HG02981 (cell line): Measurements from ENCODE around the gene MEF2B.
"Not testable (repeated sequence)": the region's sequence is repeated elsewhere in the genome, so short reads cannot be mapped to it uniquely, and the experiment has no call there.

Experiments used
- ATAC-seq: cut with Tn5 transposase; IDR thresholded peaks from one replicate; pipeline ENCODE4 v1.9.1; 2021; ENCODE audit warnings: mild to moderate bottlenecking, moderate library complexity; ENCODE audit not compliant: unreplicated experiment

MEF2B gene

GRCh38 chr19:19157808-19158207, 12.3 kb downstream of the MEF2B start:
- no peak for ATAC-seq

GRCh38 chr19:19155495-19156219, 14.4 kb downstream of the MEF2B start:
- peak; percentile 58 for ATAC-seq

- ATAC-seq, result no peak
These were observed 15.1 kb downstream of the MEF2B start for GRCh38 chr19:19154768-19155494.

GRCh38 chr19:19152668-19153384, 17.2 kb downstream of the MEF2B start:
- no peak for ATAC-seq

- no peak for ATAC-seq
These were observed 18.6 kb downstream of the MEF2B start for GRCh38 chr19:19151418-19151817.

- ATAC-seq, result no peak
These were observed 20.6 kb downstream of the MEF2B start for GRCh38 chr19:19149435-19149834.

- ATAC-seq, result not testable (repeated sequence)
These were observed 21.6 kb downstream of the MEF2B start for GRCh38 chr19:19148504-19148903.

- ATAC-seq, result no peak
These were observed 22.7 kb downstream of the MEF2B start for GRCh38 chr19:19147344-19147743.

- ATAC-seq, result no peak
These were observed 23.2 kb downstream of the MEF2B start for GRCh38 chr19:19146865-19147264.

- ATAC-seq, result no peak
These were observed 24.1 kb downstream of the MEF2B start for GRCh38 chr19:19145684-19146608.

- ATAC-seq, result no peak
These were observed 24.8 kb downstream of the MEF2B start for GRCh38 chr19:19145281-19145680.

GRCh38 chr19:19142347-19142746, 27.7 kb downstream of the MEF2B start:
- no peak for ATAC-seq

GRCh38 chr19:19140476-19140875, 29.6 kb downstream of the MEF2B start:
- no peak for ATAC-seq

- ATAC-seq, result no peak
These were observed 30.2 kb downstream of the MEF2B start for GRCh38 chr19:19139876-19140229.

- peak; percentile 100 for ATAC-seq
These were observed 31.7 kb downstream of the MEF2B start, which contains the start of gene TMEM161A for GRCh38 chr19:19138109-19138981. Gene TMEM161A (minus strand): TSS chr19:19138478. CDS start chr19:19138428, 50 bp downstream.

- ATAC-seq, result no peak
These were observed 32.4 kb downstream of the MEF2B start for GRCh38 chr19:19137556-19138108.

GRCh38 chr19:19135713-19136112, 34.4 kb downstream of the MEF2B start:
- not testable (repeated sequence) for ATAC-seq

- no peak for ATAC-seq
These were observed 35.3 kb downstream of the MEF2B start for GRCh38 chr19:19134687-19135158.

- no peak for ATAC-seq
These were observed 36.1 kb downstream of the MEF2B start for GRCh38 chr19:19133985-19134384.
